ENCODE data around the gene CTDP1. TPM values are rescaled to one million over a fixed set of nuclear protein-coding genes. Genes with fewer than 3 reads are reported as not detected.

The CTDP1 gene
- total RNA-seq, 1 experiment from 2014 or later, result 33.7 TPM

DNA sequence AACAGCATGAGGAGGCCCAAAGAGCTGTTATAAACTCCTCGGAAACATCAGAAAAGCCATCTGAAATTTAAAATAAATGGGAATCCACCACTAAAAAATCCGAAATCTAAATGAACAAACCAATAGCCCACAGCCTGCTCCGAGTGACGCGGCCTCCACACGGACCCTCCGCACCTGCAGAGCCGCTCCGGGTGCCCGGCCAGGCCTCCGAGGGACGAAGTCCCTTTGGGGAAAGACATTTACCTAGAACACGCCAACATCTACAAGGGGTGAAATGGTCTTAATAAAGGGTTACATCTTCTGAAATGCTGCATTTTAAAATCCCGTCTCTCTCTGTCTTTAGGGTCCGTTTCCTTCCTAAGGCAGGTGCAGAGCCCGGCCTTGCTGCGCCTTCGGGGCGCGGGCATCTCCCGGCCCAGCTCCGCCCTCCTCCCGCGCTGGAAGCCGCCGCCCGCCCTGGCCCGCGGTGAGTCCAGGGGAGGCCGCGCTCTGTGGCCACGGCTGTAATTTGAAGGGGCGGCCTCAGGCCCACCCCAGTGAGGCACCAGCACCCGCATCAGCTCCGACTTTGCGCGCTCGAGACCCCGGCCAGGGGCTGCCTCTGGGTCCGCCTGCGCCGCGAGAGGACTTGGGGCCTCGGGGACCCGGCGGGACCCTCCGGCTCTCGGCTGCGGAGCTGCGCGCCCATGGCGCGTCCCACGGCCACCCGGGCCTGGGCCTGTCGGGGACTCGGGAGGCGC is 42.3 kb upstream of the CTDP1 start:
- no peak overlapping the region for H3K4me2 ChIP-seq (ENCODE audit: insufficient read depth, insufficient read length, low read length)
- Mint-ChIP-seq H3K4me1 (peaks cover 8 to 10% of the 10 kb centered on the region in 2 experiments; a peak in 3 of 4 replicates), H3K27ac (no peak overlapping the region), H3K27me3 (ENCODE audit: low read depth) (peaks cover 5% of the 10 kb centered on the region), H3K4me3 (no peak overlapping the region), H3K9me3 (peaks cover 11 to 14% of the 10 kb centered on the region in 2 experiments), H3K36me3 (ENCODE audit: insufficient read depth in 1 of 3, low read depth in 3 of 3) (peaks cover 0 to 9% (median 6%) of the 10 kb centered on the region in 3 experiments; a peak in 4 of 7 replicates)
- H3K27me3 ChIP-seq (ENCODE audit: insufficient read depth, low read length), result no peaks in the 10 kb centered on the region
- WGBS (ENCODE audit: extremely low coverage, insufficient read length, low lambda C conversion rate), result no CpG with 5 or more reads among the region's 58 CpGs
- H3K56ac ChIP-seq (ENCODE audit: insufficient read length, low read depth, low read length), result no peak overlapping the region
- H2BK5ac ChIP-seq (ENCODE audit: insufficient read length, low read length), result no peak overlapping the region
- H3K18ac ChIP-seq (ENCODE audit: insufficient read length, low read depth, low read length), result no peak overlapping the region
- H3K23me2 ChIP-seq (ENCODE audit: insufficient read length, low read depth, low read length, poor library complexity, severe bottlenecking), result no peaks in the 10 kb centered on the region
- no peak overlapping the region for H3K14ac ChIP-seq (ENCODE audit: insufficient read depth, low read length)
- H3K23ac ChIP-seq (ENCODE audit: insufficient read length, low read depth, low read length), result no peak overlapping the region
- no peaks in the 10 kb centered on the region for H3K4me1 ChIP-seq (ENCODE audit: insufficient read depth, low read length)
- no peak overlapping the region for H2BK20ac ChIP-seq (ENCODE audit: low read depth, low read length, poor library complexity, severe bottlenecking)
- peak; percentile 51 for DNase-seq
- H3K79me2 ChIP-seq (ENCODE audit: insufficient read depth, low read length), result no peaks in the 10 kb centered on the region
- H4K5ac ChIP-seq (ENCODE audit: insufficient read length, low read depth, low read length), result no peak overlapping the region
- no peak overlapping the region for H3K27ac ChIP-seq (ENCODE audit: insufficient read length, low read depth, low read length)
- no peak overlapping the region for H3K4ac ChIP-seq (ENCODE audit: low read depth, low read length)
- no peak overlapping the region for H4K91ac ChIP-seq (ENCODE audit: insufficient read length, low read depth, low read length)
- no peak overlapping the region for H3K9ac ChIP-seq (ENCODE audit: extremely low read depth, insufficient read length, low read length)
- H3T11ph ChIP-seq (ENCODE audit: low read length), result no peak overlapping the region
- no peaks in the 10 kb centered on the region for H3K9me3 ChIP-seq (ENCODE audit: control insufficient read depth, low read depth, low read length)
- TF ChIP-seq, protein P1, sequence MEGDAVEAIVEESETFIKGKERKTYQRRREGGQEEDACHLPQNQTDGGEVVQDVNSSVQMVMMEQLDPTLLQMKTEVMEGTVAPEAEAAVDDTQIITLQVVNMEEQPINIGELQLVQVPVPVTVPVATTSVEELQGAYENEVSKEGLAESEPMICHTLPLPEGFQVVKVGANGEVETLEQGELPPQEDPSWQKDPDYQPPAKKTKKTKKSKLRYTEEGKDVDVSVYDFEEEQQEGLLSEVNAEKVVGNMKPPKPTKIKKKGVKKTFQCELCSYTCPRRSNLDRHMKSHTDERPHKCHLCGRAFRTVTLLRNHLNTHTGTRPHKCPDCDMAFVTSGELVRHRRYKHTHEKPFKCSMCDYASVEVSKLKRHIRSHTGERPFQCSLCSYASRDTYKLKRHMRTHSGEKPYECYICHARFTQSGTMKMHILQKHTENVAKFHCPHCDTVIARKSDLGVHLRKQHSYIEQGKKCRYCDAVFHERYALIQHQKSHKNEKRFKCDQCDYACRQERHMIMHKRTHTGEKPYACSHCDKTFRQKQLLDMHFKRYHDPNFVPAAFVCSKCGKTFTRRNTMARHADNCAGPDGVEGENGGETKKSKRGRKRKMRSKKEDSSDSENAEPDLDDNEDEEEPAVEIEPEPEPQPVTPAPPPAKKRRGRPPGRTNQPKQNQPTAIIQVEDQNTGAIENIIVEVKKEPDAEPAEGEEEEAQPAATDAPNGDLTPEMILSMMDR (conservative IDR thresholded peaks at IDR 0.05), result no peak
- no peak overlapping the region for H2AK5ac ChIP-seq (ENCODE audit: insufficient read length, low read length)
- no peak overlapping the region for H2BK120ac ChIP-seq (ENCODE audit: low read depth, low read length, poor library complexity, severe bottlenecking)
- no peak overlapping the region for H2BK15ac ChIP-seq (ENCODE audit: low read depth, low read length)
- no peak overlapping the region for H2AFZ ChIP-seq (ENCODE audit: low read length)
- H4K8ac ChIP-seq (replicated peaks; ENCODE audit: insufficient read length, low read depth, low read length), result no peak overlapping the region
- H4K20me1 ChIP-seq (ENCODE audit: control insufficient read depth, insufficient read depth, insufficient read length), result no peaks in the 10 kb centered on the region
- no peak overlapping the region for H2BK12ac ChIP-seq (ENCODE audit: insufficient read length, low read depth, low read length)
- no peaks in the 10 kb centered on the region for H3K79me1 ChIP-seq (ENCODE audit: insufficient read depth, low read depth, low read length, poor library complexity, severe bottlenecking)

All from H9 (cell line).